Ishikawa (cell line): ENCODE results near the gene FAM20C.

Source experiments
- CEBPB ChIP-seq: IDR thresholded peaks from 2 replicates; pipeline ENCODE4 v1.6.1; 2012
- CREB1 ChIP-seq: IDR thresholded peaks from 2 replicates; pipeline ENCODE4 v1.6.1; 2012; ENCODE audit warnings: low read depth
- EGR1 ChIP-seq: IDR thresholded peaks from 2 replicates; pipeline ENCODE4 v1.6.1; 2012
- EP300 ChIP-seq: IDR thresholded peaks from 2 replicates; pipeline ENCODE4 v1.6.1; 2012; ENCODE audit warnings: borderline replicate concordance
- FOXM1 ChIP-seq: IDR thresholded peaks from 2 replicates; pipeline ENCODE4 v1.6.1; 2012; ENCODE audit warnings: low read depth, borderline replicate concordance
- MAX ChIP-seq: IDR thresholded peaks from 2 replicates; pipeline ENCODE4 v1.6.1; 2012
- NFIC ChIP-seq: IDR thresholded peaks from 2 replicates; pipeline ENCODE4 v1.6.1; 2012
- RAD21 ChIP-seq: IDR thresholded peaks from 2 replicates; pipeline ENCODE4 v1.6.1; 2012; ENCODE audit warnings: low read depth
- TAF1 ChIP-seq: IDR thresholded peaks from 2 replicates; pipeline ENCODE4 v1.6.1; 2012; ENCODE audit warnings: low read depth, mild to moderate bottlenecking
- TCF12 ChIP-seq: IDR thresholded peaks from 2 replicates; pipeline ENCODE4 v1.6.1; 2012; ENCODE audit warnings: low read depth
- TEAD4 ChIP-seq: IDR thresholded peaks from 2 replicates; pipeline ENCODE4 v1.6.1; 2012
- YY1 ChIP-seq: IDR thresholded peaks from 2 replicates; pipeline ENCODE4 v1.6.1; 2012; ENCODE audit warnings: low read depth
- ZBTB7A ChIP-seq: IDR thresholded peaks from 2 replicates; pipeline ENCODE4 v1.6.1; 2012; ENCODE audit warnings: low read depth
- TF ChIP-seq, protein P1 (sequence below): IDR thresholded peaks from 2 replicates; pipeline ENCODE4 v1.6.1; 2012; ENCODE audit warnings: low read depth, mild to moderate bottlenecking
- TF ChIP-seq, protein P2 (sequence below): IDR thresholded peaks from 2 replicates; pipeline ENCODE4 v1.6.1; 2012

FAM20C gene

GRCh38 chr7:278081-278480, 85.7 kb downstream of the FAM20C start:
- TF ChIP-seq ZBTB7A (no peak), CEBPB (no peak), RAD21 (no peak), YY1 (no peak), EGR1 (no peak), TAF1 (no peak), CREB1 (no peak), MAX (no peak), FOXM1 (no peak), EP300 (no peak), TCF12 (no peak), TEAD4 (no peak), NFIC (no peak)
- TF ChIP-seq, protein P1, sequence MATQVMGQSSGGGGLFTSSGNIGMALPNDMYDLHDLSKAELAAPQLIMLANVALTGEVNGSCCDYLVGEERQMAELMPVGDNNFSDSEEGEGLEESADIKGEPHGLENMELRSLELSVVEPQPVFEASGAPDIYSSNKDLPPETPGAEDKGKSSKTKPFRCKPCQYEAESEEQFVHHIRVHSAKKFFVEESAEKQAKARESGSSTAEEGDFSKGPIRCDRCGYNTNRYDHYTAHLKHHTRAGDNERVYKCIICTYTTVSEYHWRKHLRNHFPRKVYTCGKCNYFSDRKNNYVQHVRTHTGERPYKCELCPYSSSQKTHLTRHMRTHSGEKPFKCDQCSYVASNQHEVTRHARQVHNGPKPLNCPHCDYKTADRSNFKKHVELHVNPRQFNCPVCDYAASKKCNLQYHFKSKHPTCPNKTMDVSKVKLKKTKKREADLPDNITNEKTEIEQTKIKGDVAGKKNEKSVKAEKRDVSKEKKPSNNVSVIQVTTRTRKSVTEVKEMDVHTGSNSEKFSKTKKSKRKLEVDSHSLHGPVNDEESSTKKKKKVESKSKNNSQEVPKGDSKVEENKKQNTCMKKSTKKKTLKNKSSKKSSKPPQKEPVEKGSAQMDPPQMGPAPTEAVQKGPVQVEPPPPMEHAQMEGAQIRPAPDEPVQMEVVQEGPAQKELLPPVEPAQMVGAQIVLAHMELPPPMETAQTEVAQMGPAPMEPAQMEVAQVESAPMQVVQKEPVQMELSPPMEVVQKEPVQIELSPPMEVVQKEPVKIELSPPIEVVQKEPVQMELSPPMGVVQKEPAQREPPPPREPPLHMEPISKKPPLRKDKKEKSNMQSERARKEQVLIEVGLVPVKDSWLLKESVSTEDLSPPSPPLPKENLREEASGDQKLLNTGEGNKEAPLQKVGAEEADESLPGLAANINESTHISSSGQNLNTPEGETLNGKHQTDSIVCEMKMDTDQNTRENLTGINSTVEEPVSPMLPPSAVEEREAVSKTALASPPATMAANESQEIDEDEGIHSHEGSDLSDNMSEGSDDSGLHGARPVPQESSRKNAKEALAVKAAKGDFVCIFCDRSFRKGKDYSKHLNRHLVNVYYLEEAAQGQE, result no peak
- TF ChIP-seq, protein P2, sequence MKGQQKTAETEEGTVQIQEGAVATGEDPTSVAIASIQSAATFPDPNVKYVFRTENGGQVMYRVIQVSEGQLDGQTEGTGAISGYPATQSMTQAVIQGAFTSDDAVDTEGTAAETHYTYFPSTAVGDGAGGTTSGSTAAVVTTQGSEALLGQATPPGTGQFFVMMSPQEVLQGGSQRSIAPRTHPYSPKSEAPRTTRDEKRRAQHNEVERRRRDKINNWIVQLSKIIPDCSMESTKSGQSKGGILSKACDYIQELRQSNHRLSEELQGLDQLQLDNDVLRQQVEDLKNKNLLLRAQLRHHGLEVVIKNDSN, result no peak

GRCh38 chr7:279821-280220, 87.5 kb downstream of the FAM20C start:
- TF ChIP-seq TAF1 (no peak), FOXM1 (no peak), TEAD4 (no peak), EGR1 (no peak), NFIC (no peak), EP300 (no peak), MAX (no peak), CREB1 (no peak), YY1 (no peak), TCF12 (no peak)
- TF ChIP-seq, protein P2, result no peak

GRCh38 chr7:280461-280860, 88.1 kb downstream of the FAM20C start:
- TF ChIP-seq TCF12, result no peak
- TF ChIP-seq EP300, result no peak
- no peak for TF ChIP-seq EGR1
- TF ChIP-seq TAF1, result no peak
- no peak for TF ChIP-seq ZBTB7A
- no peak for TF ChIP-seq NFIC
- TF ChIP-seq CREB1, result no peak
- no peak for TF ChIP-seq TEAD4
- no peak for TF ChIP-seq FOXM1
- TF ChIP-seq, protein P2, result no peak
- TF ChIP-seq MAX, result no peak
- no peak for TF ChIP-seq YY1
- no peak for TF ChIP-seq CEBPB
- TF ChIP-seq, protein P1, result no peak
- TF ChIP-seq RAD21, result no peak

DNA sequence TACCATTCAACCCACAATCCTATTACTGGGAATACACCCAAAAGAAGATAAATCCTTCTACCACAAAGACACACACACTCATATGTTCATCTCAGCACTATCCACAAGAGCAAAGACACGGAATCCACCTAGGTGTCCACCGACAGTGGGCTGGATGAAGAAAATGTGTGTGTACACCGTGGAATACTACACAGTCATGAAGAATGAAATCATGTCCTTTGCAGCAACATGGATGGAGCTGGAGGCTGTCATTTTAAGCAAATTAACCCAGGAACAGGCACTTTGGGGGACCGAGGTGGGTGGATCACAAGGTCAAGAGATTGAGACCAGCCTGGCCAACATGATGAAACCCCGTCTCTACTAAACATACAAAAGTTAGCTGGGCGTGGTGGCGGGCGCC, 89.3 kb downstream of the FAM20C start:
- TF ChIP-seq, protein P1, result no peak
- TF ChIP-seq MAX, result no peak
- TF ChIP-seq TEAD4, result no peak
- no peak for TF ChIP-seq YY1
- no peak for TF ChIP-seq EP300
- TF ChIP-seq, protein P2, result no peak
- no peak for TF ChIP-seq NFIC
- TF ChIP-seq FOXM1, result no peak
- TF ChIP-seq EGR1, result no peak
- TF ChIP-seq ZBTB7A, result no peak
- TF ChIP-seq CEBPB, result no peak
- TF ChIP-seq TCF12, result no peak
- TF ChIP-seq RAD21, result no peak
- no peak for TF ChIP-seq CREB1
- no peak for TF ChIP-seq TAF1
